GM12865 (cell line): Measurements from ENCODE around the gene ST6GALNAC1.

Experiments used
- DNase-seq: peaks from one replicate; pipeline ENCODE4 v3.0.0; 2010; ENCODE audit warnings: low read depth
- H3K4me3 ChIP-seq: 2 replicates; pipeline ENCODE4 v1.5.1; 2011; ENCODE audit warnings: mild to moderate bottlenecking, low read depth, low read length, control low read depth
- CTCF ChIP-seq: IDR thresholded peaks from 2 replicates; pipeline ENCODE4 v1.5.1; 2011; ENCODE audit warnings: low read length, control low read depth, low read depth, inconsistent platforms; ENCODE audit not compliant: insufficient read depth; ENCODE audit errors: missing control alignments

Gene ST6GALNAC1

GRCh38 chr17:76598004-76598439, 45.5 kb downstream of the ST6GALNAC1 start:
- no peak for DNase-seq
- TF ChIP-seq CTCF: no peak
- H3K4me3 ChIP-seq: no peak overlapping the region

- DNase-seq: peak; percentile 59
- no peak for TF ChIP-seq CTCF
- no peak overlapping the region for H3K4me3 ChIP-seq
These were observed 46.2 kb downstream of the ST6GALNAC1 start for GRCh38 chr17:76597156-76598003.

- no peak for DNase-seq
- H3K4me3 ChIP-seq: no peak overlapping the region
- no peak for TF ChIP-seq CTCF
These were observed 48.9 kb downstream of the ST6GALNAC1 start for GRCh38 chr17:76594690-76595089.

GRCh38 chr17:76593959-76594358, 49.6 kb downstream of the ST6GALNAC1 start:
- DNase-seq: no peak
- no peak for TF ChIP-seq CTCF
- H3K4me3 ChIP-seq: no peak overlapping the region

- H3K4me3 ChIP-seq: no peak overlapping the region
- no peak for TF ChIP-seq CTCF
- DNase-seq: no peak
These were observed 50.2 kb downstream of the ST6GALNAC1 start for GRCh38 chr17:76593384-76593826.

- no peak for TF ChIP-seq CTCF
- no peak for DNase-seq
These were observed 55.4 kb downstream of the ST6GALNAC1 start for GRCh38 chr17:76588182-76588581.

GRCh38 chr17:76586741-76587487, 56.6 kb downstream of the ST6GALNAC1 start:
- DNase-seq: peak; percentile 47
- H3K4me3 ChIP-seq: no peak overlapping the region
- no peak for TF ChIP-seq CTCF

More at GRCh38 chr17:76588182-76588581, 55.4 kb downstream of the ST6GALNAC1 start:
- H3K4me3 ChIP-seq: no peak overlapping the region
